Duodenal mucosa (tissue), 2 donors: ENCODE measurements around the gene PRTG.

Source experiments
- H3K27ac ChIP-seq: one replicate; pipeline ENCODE4 v1.7.0; 2013; ENCODE audit warnings: low read depth, low read length
- H3K27me3 ChIP-seq, 2 donors: one replicate each; pipeline ENCODE4 v1.7.0; 2013; ENCODE audit warnings: low read length in 2 of 2, control low read depth in 1 of 2; ENCODE audit not compliant: insufficient read depth in 2 of 2, control insufficient read depth in 1 of 2
- H3K36me3 ChIP-seq, 2 donors: one replicate each; pipeline ENCODE4 v1.7.0; 2013; ENCODE audit warnings: low read length in 2 of 2, control low read depth in 1 of 2; ENCODE audit not compliant: insufficient read depth in 2 of 2, control insufficient read depth in 1 of 2
- H3K4me1 ChIP-seq, 2 donors: one replicate each; pipeline ENCODE4 v1.7.0; 2013; ENCODE audit warnings: low read length in 2 of 2, control low read depth in 1 of 2; ENCODE audit not compliant: insufficient read depth in 2 of 2, control insufficient read depth in 1 of 2
- H3K4me3 ChIP-seq, 2 donors: one replicate each; pipeline ENCODE4 v1.7.0; 2013; ENCODE audit warnings: low read length in 2 of 2, low read depth in 1 of 2
- H3K9ac ChIP-seq, 2 donors: one replicate each; pipeline ENCODE4 v1.7.0; 2013; ENCODE audit warnings: low read length in 2 of 2, low read depth in 1 of 2
- H3K9me3 ChIP-seq, 2 donors: one replicate each; pipeline ENCODE4 v1.7.0; 2013; ENCODE audit warnings: low read length in 2 of 2, control low read depth in 1 of 2; ENCODE audit not compliant: control insufficient read depth in 1 of 2

Gene PRTG

DNA sequence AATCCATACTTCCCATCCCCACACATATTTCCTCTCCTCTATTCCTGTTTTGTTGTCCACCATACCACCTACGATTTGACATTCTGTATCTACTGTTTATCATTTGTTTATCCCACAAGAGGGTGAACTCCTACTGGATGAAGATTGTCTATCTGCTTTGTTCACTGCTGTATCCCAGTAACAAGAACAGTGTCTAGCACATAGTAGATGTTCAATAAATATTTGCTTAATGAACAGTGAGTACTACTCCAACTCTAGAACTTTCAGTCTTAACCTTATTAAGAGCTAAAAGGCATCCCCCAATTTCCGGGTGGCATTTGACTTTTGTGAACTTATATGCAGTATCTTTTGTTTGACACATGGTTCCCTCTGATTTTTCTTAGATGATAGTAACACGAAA is 156.1 kb downstream of the PRTG start:
- no peaks in the 10 kb centered on the region for H3K36me3 ChIP-seq
- H3K4me1 ChIP-seq = no peaks in the 10 kb centered on the region
- no peak overlapping the region for H3K9ac ChIP-seq
- no peaks in the 10 kb centered on the region for H3K9me3 ChIP-seq
- peaks cover 37 to 40% of the 10 kb centered on the region in 2 donors for H3K27me3 ChIP-seq
- peak overlapping the region in 1 of 2 donors; percentile 47 for H3K4me3 ChIP-seq
- H3K27ac ChIP-seq = no peak overlapping the region

DNA sequence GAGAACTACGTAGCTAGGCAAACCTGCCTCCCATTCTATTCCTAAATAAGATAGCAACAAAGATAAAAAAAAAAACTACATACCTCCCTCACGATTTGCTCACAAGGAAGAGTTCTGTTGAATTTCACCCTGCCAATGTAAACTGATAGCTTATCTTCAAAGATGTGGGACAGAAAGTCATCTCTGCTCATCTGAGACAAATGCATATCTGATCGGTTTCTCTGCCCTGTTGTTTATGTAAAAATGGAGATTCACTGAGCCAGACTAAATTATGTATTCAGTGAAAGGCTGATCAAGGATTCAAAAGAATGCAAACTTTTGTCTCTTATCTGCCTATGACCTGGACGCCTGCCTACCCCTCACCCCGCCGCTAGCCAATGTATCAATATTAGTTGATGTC is 166.0 kb downstream of the PRTG start:
- H3K27ac ChIP-seq = no peak overlapping the region
- H3K4me3 ChIP-seq = no peak overlapping the region
- peaks cover 0 to 2% of the 10 kb centered on the region in 2 donors for H3K27me3 ChIP-seq
- H3K4me1 ChIP-seq = no peaks in the 10 kb centered on the region
- no peak overlapping the region for H3K9ac ChIP-seq
- no peaks in the 10 kb centered on the region for H3K9me3 ChIP-seq
- H3K36me3 ChIP-seq = no peaks in the 10 kb centered on the region

DNA sequence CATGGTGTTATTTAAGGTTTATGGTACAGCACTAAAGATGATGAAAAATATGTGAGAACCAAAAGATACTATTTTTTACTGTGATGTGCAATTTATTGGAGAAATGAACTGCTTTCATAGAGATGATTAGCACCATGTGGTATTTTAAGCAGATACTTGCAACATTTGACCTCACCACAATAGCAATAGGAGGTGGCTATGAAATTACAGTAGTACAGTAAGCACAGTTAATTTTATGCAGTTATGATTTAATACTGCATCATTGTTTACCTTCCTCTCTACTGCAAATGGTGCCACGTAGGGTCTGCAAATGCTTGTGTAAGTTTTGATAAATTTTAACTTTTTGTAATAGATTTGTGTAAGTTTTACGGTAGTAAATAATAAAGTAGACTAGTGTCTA is 168.9 kb downstream of the PRTG start:
- Histone ChIP-seq H3K4me3 (no peak overlapping the region), H3K27me3 (no peaks in the 10 kb centered on the region), H3K9me3 (no peaks in the 10 kb centered on the region), H3K9ac (no peak overlapping the region), H3K27ac (no peak overlapping the region), H3K4me1 (no peaks in the 10 kb centered on the region), H3K36me3 (no peaks in the 10 kb centered on the region)

- Histone ChIP-seq H3K9ac (no peak overlapping the region), H3K27ac (no peak overlapping the region), H3K4me3 (no peak overlapping the region), H3K9me3 (no peaks in the 10 kb centered on the region), H3K27me3 (no peaks in the 10 kb centered on the region), H3K4me1 (no peaks in the 10 kb centered on the region), H3K36me3 (no peaks in the 10 kb centered on the region)
Observed at GRCh38 chr15:55573224-55573623, 169.7 kb downstream of the PRTG start.

- Histone ChIP-seq H3K9ac (no peak overlapping the region), H3K36me3 (no peaks in the 10 kb centered on the region), H3K27me3 (no peaks in the 10 kb centered on the region), H3K4me3 (no peak overlapping the region), H3K27ac (no peak overlapping the region), H3K4me1 (no peaks in the 10 kb centered on the region), H3K9me3 (no peaks in the 10 kb centered on the region)
Observed at GRCh38 chr15:55564347-55565145, 178.4 kb downstream of the PRTG start.

DNA sequence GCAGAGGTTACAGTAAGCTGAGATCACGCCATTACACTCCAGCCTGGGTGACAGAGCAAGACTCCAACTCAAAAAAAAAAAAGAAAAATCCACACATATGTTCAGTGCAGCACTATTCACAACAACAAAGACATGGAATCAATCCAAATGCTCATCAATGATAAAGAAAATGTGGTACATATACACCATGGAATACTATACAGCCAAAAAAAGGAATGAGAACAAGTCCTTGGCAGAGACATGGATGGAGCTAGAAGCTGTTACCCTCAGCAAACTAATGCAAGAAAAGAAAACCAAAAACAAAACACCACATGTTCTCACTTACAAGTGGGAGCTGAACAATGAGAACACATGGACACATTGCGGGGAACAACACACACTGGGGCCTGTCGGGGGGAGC is 180.4 kb downstream of the PRTG start:
- Histone ChIP-seq H3K9me3 (no peaks in the 10 kb centered on the region), H3K27ac (no peak overlapping the region), H3K4me1 (no peaks in the 10 kb centered on the region), H3K27me3 (no peaks in the 10 kb centered on the region), H3K9ac (no peak overlapping the region), H3K4me3 (no peak overlapping the region), H3K36me3 (no peaks in the 10 kb centered on the region)
